ENCODE results near the gene CCL3.
"Not testable (repeated sequence)": the region's sequence is repeated elsewhere in the genome, so short reads cannot be mapped to it uniquely, and the experiment has no call there.

The CCL3 gene

DNA sequence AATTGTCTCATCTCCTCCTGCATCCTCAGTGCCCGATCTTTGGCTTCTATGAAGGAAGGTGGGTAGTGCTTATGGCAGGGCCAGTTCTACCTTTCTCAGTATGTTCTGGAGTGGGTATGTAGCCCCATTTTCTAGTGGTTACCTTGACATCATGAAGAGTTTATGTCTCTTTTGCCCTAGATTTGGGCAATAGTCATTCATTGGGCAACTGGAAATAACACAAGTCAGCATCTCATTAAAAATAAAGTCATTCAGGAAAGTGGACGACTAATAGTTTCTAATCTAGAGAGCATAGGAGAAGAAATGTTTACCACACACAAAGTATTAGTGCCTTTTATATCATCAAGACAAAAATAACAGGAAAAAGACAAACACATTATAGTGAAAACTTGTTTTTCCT lies 6.3 kb downstream of the CCL3 start:
- not testable (repeated sequence) for DNase-seq

DNA sequence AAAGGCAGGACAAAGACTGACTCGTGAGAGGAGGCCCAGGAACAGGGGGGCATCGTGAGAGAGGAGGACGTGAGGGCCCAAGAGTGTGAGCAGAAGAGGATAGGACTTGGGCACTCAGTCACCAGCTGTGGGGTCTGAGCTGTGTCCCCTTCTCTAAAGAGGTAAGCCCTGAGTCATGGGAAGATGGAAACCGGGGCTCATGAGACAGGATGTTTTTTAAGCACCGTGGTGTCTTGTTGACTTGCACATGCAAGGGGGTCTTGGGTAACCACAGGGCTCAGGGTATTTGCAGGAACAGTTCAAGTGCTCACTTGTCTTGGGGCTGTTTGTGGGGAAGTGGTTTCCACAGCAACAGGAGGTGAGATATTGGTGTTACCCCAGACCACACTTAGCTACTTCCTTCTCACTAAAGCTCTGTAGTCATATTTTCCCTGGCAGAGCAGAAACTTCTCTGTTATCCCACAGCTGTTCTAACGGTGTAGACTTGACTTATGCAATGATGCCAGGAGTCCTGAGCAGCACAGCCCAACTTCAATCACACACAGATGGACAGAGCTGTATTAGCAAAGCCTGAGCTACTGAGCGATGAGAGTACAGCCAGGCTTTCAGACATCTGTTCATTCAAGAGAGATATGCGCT lies 7.3 kb downstream of the CCL3 start:
- peak; percentile 14 for DNase-seq

DNA sequence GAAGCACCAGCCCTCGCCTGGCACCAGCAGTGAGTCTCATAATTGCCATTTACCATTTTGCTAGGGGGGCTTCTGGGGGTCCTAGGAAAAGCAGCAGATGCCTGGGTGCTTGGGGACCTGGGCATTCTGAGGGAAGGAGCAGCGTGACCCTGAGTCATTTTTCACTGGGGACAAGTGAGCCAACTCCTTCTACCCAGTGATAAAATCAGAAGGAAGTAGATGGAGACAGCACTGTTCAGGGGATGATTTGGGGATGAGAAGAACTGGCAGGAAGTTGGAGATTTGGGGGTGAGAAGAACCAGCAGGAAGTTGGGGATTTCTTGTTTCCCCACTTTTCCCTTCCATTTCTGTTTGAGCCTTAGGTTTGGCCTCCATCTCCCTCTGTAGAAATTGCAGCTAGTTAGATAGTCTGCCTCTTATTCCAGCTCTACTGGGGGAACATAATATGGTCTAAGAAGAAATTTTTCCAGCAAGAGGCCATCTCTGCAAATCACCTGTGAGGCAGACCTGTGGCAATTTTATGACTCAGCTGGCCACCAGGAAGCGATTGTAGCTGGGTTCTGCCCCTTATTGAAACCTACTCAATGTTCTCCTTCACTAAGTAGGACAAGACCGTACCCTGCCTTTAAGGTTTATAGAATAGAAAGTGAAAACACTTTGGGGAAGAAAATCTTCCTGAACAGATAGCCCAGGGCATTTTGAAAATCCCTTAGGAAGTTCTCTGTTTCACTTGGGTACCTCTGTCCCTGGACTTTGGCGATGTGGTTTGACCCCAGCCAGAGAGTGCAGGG lies 8.1 kb downstream of the CCL3 start:
- not testable (repeated sequence) for DNase-seq

DNA sequence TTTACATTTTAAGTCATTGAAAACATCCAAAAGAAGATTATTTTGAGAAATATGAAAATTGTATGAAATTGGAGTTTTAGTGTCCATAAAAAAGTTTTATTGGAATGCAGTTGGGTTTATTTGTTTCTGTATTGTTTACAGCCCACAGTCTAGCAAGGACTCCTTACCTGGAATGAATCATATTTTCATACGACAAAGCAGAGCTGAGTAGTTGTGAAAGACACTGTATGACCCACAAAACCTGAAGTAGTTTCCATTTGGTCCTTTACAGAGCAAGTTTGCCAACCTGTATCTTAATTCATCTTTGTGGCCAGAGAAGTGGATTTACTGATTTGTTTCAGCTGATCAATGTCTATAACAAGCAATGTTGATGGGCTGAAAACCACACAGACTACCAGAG lies 15.6 kb downstream of the CCL3 start:
- no peak for DNase-seq

GRCh38 chr17:36072431-36073121 lies 17.4 kb downstream of the CCL3 start:
- DNase-seq, result no peak

DNA sequence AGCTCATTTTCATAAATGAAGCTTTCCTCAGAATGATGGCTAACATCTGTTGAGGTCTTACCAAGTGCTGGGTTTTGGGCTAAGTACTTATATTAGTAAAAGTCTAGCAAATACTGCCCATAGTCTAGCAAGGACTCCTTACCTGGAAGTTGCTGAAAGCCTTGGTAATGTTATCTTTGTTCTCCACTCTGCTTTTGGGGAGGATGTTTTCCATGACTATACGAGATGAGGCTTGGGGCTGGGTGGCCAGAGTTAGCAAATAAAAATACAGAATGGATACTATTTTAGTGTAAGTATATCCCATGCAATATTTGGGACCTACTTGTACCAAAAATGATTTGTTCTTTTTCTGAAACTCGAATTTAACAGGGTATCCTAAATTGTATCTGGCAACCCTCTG lies 18.2 kb downstream of the CCL3 start:
- DNase-seq, result no peak

- no peak for DNase-seq
These were observed 19.5 kb downstream of the CCL3 start for GRCh38 chr17:36070427-36070826.

GRCh38 chr17:36069136-36069535 lies 20.8 kb downstream of the CCL3 start:
- DNase-seq, result no peak

DNA sequence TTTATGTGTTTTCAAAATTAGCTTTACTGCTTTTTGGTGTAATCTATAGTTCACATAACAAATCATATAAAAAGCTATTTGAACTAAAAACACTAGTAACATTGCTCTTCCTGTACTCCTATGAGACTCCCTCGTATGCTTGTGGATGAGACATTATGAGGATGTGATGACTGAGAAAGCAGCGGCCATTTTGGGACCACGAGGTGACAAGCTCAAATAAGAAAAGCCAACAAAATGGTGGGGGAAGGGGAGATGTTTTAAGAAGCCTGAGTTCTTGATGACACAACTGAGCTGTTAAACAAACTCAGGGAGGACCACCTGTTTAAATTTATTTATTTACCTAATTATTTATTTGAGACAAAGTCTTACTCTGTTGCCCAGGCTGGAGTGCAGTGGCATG lies 21.4 kb downstream of the CCL3 start:
- DNase-seq, result no peak

GRCh38 chr17:36066365-36066985 lies 23.5 kb downstream of the CCL3 start:
- DNase-seq, result no peak

DNA sequence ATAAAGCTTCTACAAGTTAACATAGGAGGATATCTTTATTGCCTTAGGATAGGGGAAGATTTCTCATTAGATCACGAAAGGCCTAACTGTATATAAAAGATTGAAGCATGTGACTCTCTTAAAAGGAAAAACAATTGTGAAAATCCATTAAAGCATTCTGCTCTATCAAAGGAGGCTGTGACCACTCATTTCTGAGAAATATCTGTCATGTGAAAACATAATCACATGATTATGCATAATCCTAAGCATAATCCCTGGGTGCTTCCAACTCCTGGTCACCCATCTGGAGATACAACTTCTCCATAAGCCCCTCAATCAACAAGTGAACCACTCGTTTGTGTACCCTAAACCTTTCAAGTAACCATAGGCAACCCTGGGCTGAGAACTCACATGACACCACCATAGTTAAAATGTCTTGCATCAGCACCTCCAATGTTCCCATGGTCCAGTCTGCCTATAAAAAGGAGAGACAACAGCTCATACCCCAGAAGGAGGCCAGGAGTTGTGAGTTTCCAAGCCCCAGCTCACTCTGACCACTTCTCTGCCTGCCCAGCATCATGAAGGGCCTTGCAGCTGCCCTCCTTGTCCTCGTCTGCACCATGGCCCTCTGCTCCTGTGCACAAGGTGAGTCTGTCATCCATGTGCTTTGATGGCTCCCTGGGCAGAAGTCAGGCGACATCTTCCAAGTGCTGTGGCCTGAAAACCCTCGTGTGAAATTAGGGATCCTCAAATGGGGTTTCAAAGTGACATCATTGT lies 26.0 kb downstream of the CCL3 start, which contains the start of gene CCL18:
CCL18 (plus strand) TSS at position 487 of the 756 bp plus-strand sequence; CDS start at position 558, 71 bp downstream.
- DNase-seq, result no peak

- no peak for DNase-seq
These were observed 29.1 kb downstream of the CCL3 start for GRCh38 chr17:36060816-36061215.

DNA sequence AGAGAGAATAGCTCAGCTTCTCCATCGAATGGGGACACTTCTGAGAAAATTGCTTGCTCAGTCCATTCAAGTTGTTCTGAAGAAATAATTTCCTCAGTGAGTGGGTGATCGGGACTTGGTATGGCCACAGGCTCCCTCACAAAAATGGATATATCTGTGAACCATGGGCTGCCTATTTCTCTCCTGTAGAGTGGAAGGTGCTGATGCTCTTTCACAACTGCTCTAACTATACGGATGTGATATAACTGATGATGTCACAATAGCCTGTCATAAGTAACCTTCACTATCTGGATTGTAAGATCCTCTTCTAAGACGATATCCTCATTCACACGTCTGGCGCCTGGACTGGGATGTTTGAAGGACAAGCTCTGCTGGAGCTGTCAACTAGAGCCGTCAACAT lies 30.5 kb downstream of the CCL3 start:
- no peak for DNase-seq

DNA sequence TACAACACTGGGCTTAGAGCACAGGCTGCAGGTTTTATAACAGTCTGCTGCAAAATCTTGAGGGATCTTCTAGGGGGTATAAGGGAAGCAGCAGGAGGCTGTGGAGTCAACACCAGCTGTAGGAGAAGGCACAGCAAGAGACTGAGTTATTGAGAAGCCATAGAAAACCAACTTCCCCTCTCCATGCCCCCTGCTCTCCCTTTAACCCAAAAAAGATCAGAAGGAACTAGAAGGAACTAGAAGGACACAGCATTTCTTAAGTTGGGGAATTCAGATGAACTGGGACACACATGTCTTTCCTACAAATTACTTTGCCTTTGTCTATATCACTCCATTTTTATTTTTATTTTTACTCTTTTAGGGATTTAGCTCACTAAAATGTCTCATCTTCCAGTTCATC lies 32.0 kb downstream of the CCL3 start:
- DNase-seq, result no peak

DNA sequence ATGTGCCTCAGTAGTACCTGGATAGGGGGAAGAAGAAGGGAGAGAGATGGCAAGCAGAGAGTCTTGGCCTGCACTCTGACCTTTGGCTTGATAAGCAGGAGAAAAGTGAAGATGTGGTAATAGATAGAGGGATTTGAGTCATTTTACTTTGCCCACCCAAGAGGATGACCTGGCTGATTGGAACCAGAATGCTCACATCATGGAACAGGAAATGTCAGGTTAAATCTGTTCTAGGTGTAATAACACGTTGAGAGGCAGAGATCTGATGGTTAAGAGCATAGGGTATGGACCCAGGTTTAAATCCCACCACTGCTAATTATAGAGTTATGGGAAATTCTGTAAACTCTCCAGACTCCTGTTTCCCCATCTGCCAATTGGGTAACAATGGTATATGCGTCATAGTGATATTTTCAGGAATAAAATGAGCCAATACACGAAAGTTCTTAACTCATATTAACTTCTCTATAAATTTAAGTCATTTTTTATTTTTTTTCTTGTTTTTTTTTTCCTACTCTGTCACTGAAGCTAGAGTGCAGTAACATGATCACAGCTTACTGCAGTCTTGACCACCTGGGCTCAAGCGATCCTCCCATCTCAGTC lies 33.9 kb downstream of the CCL3 start:
- no peak for DNase-seq

DNA sequence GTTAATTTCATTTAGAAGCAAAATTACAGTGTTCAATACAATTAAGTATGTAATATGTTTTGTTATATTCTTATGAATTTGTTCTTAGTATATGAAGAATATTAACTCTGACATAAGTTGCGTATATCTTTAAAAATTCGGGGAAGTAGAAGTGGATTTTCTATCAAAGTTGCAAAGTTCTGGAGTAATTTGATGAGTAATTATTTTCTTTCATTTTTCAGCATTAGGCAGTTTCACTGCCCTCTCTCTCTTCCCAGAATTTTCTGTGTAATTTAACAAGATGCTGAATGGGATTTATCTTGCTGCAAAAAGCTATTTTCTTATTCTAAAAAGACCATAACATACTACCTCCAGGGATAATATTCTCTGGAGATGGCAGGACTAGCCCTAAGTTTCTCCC lies 34.8 kb downstream of the CCL3 start:
- DNase-seq, result no peak

GRCh38 chr17:36049643-36050042 lies 40.3 kb downstream of the CCL3 start:
- DNase-seq, result no peak

DNA sequence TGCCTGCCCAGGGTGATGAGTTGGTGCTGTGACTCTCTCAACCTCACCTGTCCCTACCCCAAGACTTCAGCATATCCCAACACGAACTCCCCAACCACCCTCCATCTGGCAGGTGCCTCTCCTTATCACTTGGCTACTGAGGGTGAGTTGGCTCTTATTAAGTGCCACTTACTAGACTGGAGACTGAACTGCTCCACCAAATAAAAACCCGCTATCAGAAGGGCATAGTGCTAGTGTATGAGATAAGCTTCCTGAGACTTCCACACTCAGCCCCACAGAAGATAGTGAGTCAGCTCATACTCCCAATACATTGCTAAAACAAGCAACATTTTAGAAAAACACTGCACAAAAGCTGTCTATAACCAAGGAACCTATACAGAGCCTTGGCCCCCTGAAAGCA lies 41.9 kb downstream of the CCL3 start:
- DNase-seq, result no peak

All from DMS79 treated with DMSO at 0.1 percent for 48 hours (cell line).